Chondrocyte (in vitro differentiated cells): ENCODE results near the gene AHI1. TPM values are rescaled to one million over a fixed set of nuclear protein-coding genes. Genes with fewer than 3 reads are reported as not detected.
"Not testable (repeated sequence)": the region's sequence is repeated elsewhere in the genome, so short reads cannot be mapped to it uniquely, and the experiment has no call there.

Experiments used
- DNase-seq: peaks from one replicate; pipeline ENCODE4 v3.0.0; 2021; ENCODE audit warnings: mixed read lengths, low spot score
- H3K27ac Mint-ChIP-seq: one replicate; pipeline ENCODE4 v1.8.0; 2021; ENCODE audit warnings: mild to moderate bottlenecking, moderate library complexity, mixed read lengths; ENCODE audit not compliant: unreplicated experiment
- H3K27me3 Mint-ChIP-seq: 2 replicates; pipeline ENCODE4 v1.8.0; 2021; ENCODE audit warnings: low read depth, mixed read lengths
- H3K36me3 Mint-ChIP-seq: 2 replicates; pipeline ENCODE4 v1.8.0; 2021; ENCODE audit warnings: low read depth, mixed read lengths
- H3K4me1 Mint-ChIP-seq: 2 replicates; pipeline ENCODE4 v1.8.0; 2021; ENCODE audit warnings: low read depth, mild to moderate bottlenecking, mixed read lengths
- H3K4me3 Mint-ChIP-seq: one replicate; pipeline ENCODE4 v1.8.0; 2021; ENCODE audit warnings: mild to moderate bottlenecking, moderate library complexity, mixed read lengths; ENCODE audit not compliant: unreplicated experiment
- H3K9me3 Mint-ChIP-seq: 2 replicates; pipeline ENCODE4 v1.8.0; 2021; ENCODE audit warnings: low read depth, mixed read lengths
- total RNA-seq: library from RNA; stranded (reverse); gene quantifications from 3 replicates; pipeline ENCODE4 v1.2.1, GENCODE V29; 2021
- TF ChIP-seq, protein P1 (sequence below): fragments of 200-600 bp; sonication (generic); IDR thresholded peaks from 2 replicates; pipeline ENCODE4 v1.5.0; 2021; ENCODE audit warnings: antibody characterized with exemption, mild to moderate bottlenecking, moderate library complexity

Gene AHI1
- total RNA-seq, 1 donor from 2014 or later, result 14.8 TPM

DNA sequence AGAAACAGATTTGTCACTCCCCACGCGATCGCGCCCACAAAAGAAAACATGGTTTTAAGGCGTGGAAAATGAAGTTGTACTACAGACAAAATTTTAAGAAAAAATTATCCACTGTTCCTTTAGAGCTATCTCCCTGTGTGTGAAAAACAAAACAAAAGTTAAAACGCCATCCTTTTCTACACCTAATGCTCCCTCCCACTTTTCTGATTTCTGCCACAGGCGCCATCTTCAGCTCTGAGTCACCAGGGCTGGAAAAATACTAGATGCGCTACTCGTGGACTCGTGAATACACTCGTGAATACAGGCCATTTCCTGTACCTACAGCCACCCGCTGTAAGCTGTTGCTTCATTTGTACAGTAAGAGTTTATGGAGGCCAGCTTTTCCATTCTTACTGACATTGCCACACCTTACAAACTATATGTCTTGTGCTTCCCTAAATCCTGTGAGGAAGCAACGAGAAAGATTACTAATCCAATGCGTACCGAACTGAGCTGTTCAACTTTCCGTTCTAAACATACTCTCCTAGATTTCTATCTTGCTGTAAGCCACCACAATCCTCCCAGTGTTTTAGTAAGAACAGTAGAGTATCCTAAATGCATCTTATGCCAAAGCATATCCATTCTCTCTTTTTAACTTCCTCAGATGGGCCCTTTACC, 773 bp upstream of the AHI1 start:
- Mint-ChIP-seq H3K27me3 (no peaks in the 10 kb centered on the region), H3K36me3 (no peaks in the 10 kb centered on the region), H3K4me3 (no peak overlapping the region), H3K9me3 (no peaks in the 10 kb centered on the region), H3K27ac (no peak overlapping the region), H3K4me1 (peaks cover 27% of the 10 kb centered on the region)
- no peak for DNase-seq
- TF ChIP-seq, protein P1, sequence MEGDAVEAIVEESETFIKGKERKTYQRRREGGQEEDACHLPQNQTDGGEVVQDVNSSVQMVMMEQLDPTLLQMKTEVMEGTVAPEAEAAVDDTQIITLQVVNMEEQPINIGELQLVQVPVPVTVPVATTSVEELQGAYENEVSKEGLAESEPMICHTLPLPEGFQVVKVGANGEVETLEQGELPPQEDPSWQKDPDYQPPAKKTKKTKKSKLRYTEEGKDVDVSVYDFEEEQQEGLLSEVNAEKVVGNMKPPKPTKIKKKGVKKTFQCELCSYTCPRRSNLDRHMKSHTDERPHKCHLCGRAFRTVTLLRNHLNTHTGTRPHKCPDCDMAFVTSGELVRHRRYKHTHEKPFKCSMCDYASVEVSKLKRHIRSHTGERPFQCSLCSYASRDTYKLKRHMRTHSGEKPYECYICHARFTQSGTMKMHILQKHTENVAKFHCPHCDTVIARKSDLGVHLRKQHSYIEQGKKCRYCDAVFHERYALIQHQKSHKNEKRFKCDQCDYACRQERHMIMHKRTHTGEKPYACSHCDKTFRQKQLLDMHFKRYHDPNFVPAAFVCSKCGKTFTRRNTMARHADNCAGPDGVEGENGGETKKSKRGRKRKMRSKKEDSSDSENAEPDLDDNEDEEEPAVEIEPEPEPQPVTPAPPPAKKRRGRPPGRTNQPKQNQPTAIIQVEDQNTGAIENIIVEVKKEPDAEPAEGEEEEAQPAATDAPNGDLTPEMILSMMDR, result no peak

- Mint-ChIP-seq H3K9me3 (peaks cover 3% of the 10 kb centered on the region), H3K27ac (no peak overlapping the region), H3K27me3 (no peaks in the 10 kb centered on the region), H3K4me3 (no peak overlapping the region), H3K4me1 (peaks cover 32% of the 10 kb centered on the region), H3K36me3 (peaks cover 4% of the 10 kb centered on the region)
- TF ChIP-seq, protein P1, result no peak
- no peak for DNase-seq
Measured at GRCh38 chr6:135496800-135497411, 634 bp downstream of the AHI1 start.

DNA sequence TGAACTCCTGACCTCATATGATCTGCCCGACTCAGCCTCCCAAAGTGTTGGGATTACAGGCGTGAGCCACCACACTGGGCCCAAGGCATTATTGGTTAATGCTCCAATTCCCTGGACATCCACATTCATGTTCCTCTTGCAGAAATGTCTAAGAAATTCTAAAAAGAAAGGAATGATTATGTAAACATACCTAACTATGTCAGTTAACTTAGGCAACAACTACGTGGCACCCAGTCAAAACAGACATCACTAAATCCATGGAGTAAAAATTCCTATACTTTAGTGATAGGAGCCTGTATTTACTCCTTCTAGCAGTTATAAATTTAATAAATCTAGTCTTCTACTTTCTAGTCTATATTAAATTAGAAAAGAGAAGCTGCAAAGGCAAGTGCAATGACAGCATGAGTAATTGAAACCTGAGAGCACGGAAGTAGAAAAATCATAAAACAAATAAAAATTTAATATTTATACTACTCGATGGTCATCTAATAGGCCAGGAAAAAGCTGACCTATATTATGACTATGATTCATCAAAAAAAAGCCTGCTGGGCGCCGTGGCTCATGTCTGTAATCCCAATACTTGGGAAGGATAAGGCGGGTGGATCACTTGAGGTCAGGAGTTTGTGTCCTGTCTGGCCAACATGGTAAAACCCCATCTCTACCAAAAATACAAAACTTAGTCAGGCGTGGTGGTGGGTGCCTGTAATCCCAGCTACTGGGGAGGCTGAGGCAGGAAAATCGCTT, 4.2 kb downstream of the AHI1 start:
- Mint-ChIP-seq H3K4me3 (no peak overlapping the region), H3K27me3 (no peaks in the 10 kb centered on the region), H3K4me1 (peaks cover 37% of the 10 kb centered on the region), H3K9me3 (peaks cover 3% of the 10 kb centered on the region), H3K27ac (peak overlapping the region; percentile 83), H3K36me3 (peaks cover 16% of the 10 kb centered on the region)
- no peak for DNase-seq
- TF ChIP-seq, protein P1, result no peak

GRCh38 chr6:135490381-135490780, 7.2 kb downstream of the AHI1 start:
- H3K9me3 Mint-ChIP-seq, result peaks cover 6% of the 10 kb centered on the region
- no peak for DNase-seq
- peaks cover 31% of the 10 kb centered on the region for H3K4me1 Mint-ChIP-seq
- H3K27ac Mint-ChIP-seq, result no peak overlapping the region
- H3K27me3 Mint-ChIP-seq, result no peaks in the 10 kb centered on the region
- TF ChIP-seq, protein P1, result no peak
- peaks cover 26% of the 10 kb centered on the region for H3K36me3 Mint-ChIP-seq
- H3K4me3 Mint-ChIP-seq, result no peak overlapping the region

DNA sequence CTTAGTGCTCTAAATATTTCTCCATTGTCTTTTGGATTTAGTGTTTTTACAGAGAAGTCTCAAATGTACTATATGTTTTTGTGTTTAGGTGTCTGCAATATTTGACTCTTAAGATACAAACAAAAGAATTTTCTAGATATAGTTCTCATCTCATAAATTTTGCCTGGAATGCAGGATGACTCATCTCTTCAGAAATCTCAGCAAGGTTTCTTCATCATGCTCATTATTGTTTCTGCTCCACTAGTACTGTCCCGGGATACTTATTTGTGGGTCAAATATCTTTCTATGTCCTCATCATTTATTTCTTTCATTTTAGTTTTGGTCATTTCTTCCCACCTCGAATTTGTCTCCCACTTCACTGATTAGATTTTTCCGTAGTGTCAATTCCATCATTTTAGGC, 9.5 kb downstream of the AHI1 start:
- TF ChIP-seq, protein P1, result no peak
- Mint-ChIP-seq H3K36me3 (peaks cover 35% of the 10 kb centered on the region), H3K4me1 (peaks cover 16% of the 10 kb centered on the region), H3K27ac (peak overlapping the region; percentile 23), H3K4me3 (no peak overlapping the region), H3K9me3 (peaks cover 13% of the 10 kb centered on the region), H3K27me3 (no peaks in the 10 kb centered on the region)
- no peak for DNase-seq

- not testable (repeated sequence) for DNase-seq, H3K4me1 Mint-ChIP-seq, H3K27ac Mint-ChIP-seq, H3K4me3 Mint-ChIP-seq, H3K27me3 Mint-ChIP-seq
- Mint-ChIP-seq H3K9me3 (peaks cover 29% of the 10 kb centered on the region), H3K36me3 (peaks cover 48% of the 10 kb centered on the region)
Measured at GRCh38 chr6:135483903-135484302, 13.6 kb downstream of the AHI1 start.
